ENCODE data around the gene SGMS1.

- TF ChIP-seq CTCF (IDR thresholded peaks at IDR 0.05) (no peak), ZFX (IDR thresholded peaks at IDR 0.05; ENCODE audit: borderline replicate concordance) (no peak)
These were observed 37.6 kb downstream of the SGMS1 start for GRCh38 chr10:50585921-50586739.
